Neural progenitor cell (in vitro differentiated cells): ENCODE results near the gene CDC42BPA. TPM values are rescaled to one million over a fixed set of nuclear protein-coding genes. Genes with fewer than 3 reads are reported as not detected.

ENCODE experiments used
- DNase-seq: peaks from one replicate; pipeline ENCODE4 v3.0.0-alpha.2; 2016; ENCODE audit warnings: low spot score
- H2AFZ ChIP-seq: fragments of 200-600 bp; sonication (generic); replicated peaks from 2 replicates; pipeline ENCODE4 v1.6.1; 2016; ENCODE audit warnings: antibody characterized with exemption
- H3F3A ChIP-seq: fragments of 200-600 bp; sonication (generic); 2 replicates; pipeline ENCODE4 v1.6.1; 2016; ENCODE audit warnings: antibody characterized with exemption, low read depth
- H3K27ac ChIP-seq: fragments of 200-600 bp; sonication (generic); 2 replicates; pipeline ENCODE4 v1.5.1; 2016; ENCODE audit warnings: mild to moderate bottlenecking
- H3K27me3 ChIP-seq: fragments of 200-600 bp; sonication (generic); 2 replicates; pipeline ENCODE4 v1.6.1; 2016; ENCODE audit warnings: mild to moderate bottlenecking, moderate library complexity
- H3K36me3 ChIP-seq: fragments of 200-600 bp; sonication (generic); 2 replicates; pipeline ENCODE4 v1.5.1; 2016
- H3K4me1 ChIP-seq: fragments of 200-600 bp; sonication (generic); 2 replicates; pipeline ENCODE4 v1.6.1; 2016; ENCODE audit warnings: mixed run types
- H3K4me2 ChIP-seq: fragments of 200-600 bp; sonication (generic); 2 replicates; pipeline ENCODE4 v1.6.1; 2016
- H3K4me3 ChIP-seq: fragments of 200-600 bp; sonication (generic); 2 replicates; pipeline ENCODE4 v1.5.1; 2016
- H3K79me2 ChIP-seq: fragments of 200-600 bp; sonication (generic); 2 replicates; pipeline ENCODE4 v1.6.1; 2016; ENCODE audit warnings: low read depth
- H3K9ac ChIP-seq: fragments of 200-600 bp; sonication (generic); 2 replicates; pipeline ENCODE4 v1.6.1; 2016
- H3K9me3 ChIP-seq: fragments of 200-600 bp; sonication (generic); 2 replicates; pipeline ENCODE4 v1.5.1; 2016; ENCODE audit warnings: low read depth
- H4K20me1 ChIP-seq: fragments of 200-600 bp; sonication (generic); 2 replicates; pipeline ENCODE4 v1.6.1; 2016; ENCODE audit warnings: low read depth
- H3K27ac Mint-ChIP-seq: 3 replicates; pipeline ENCODE4 v1.8.0; 2021; ENCODE audit warnings: mixed read lengths
- H3K27me3 Mint-ChIP-seq: 2 replicates; pipeline ENCODE4 v1.8.0; 2022; ENCODE audit warnings: low read depth, mild to moderate bottlenecking, inconsistent platforms, moderate library complexity, mixed read lengths; ENCODE audit not compliant: insufficient read depth
- H3K36me3 Mint-ChIP-seq: 3 replicates; pipeline ENCODE4 v1.8.0; 2021; ENCODE audit warnings: mixed read lengths
- H3K4me1 Mint-ChIP-seq: 3 replicates; pipeline ENCODE4 v1.8.0; 2021; ENCODE audit warnings: mixed read lengths
- H3K4me3 Mint-ChIP-seq: 3 replicates; pipeline ENCODE4 v1.8.0; 2021; ENCODE audit warnings: mild to moderate bottlenecking, moderate library complexity, mixed read lengths
- H3K9me3 Mint-ChIP-seq: 3 replicates; pipeline ENCODE4 v1.8.0; 2020; ENCODE audit warnings: mixed read lengths
- EZH2 ChIP-seq: fragments of 200-600 bp; sonication (generic); IDR thresholded peaks from 2 replicates; pipeline ENCODE4 v1.6.1; 2017; ENCODE audit warnings: antibody characterized with exemption, mild to moderate bottlenecking, moderate library complexity
- EZH2phosphoT487 ChIP-seq: fragments of 200-600 bp; sonication (generic); IDR thresholded peaks from 2 replicates; pipeline ENCODE4 v1.6.1; 2017; ENCODE audit warnings: antibody characterized with exemption
- total RNA-seq: library from RNA; depleted of rRNA; stranded (reverse); fragments of >200 nt; gene quantifications from 2 replicates; pipeline ENCODE4 v1.2.3, GENCODE V29; 2015; ENCODE audit warnings: low replicate concordance
- TF ChIP-seq, protein P1 (sequence below): fragments of 200-600 bp; sonication (generic); IDR thresholded peaks from 2 replicates; pipeline ENCODE4 v1.5.1; 2017; ENCODE audit warnings: antibody characterized with exemption, mild to moderate bottlenecking

CDC42BPA gene
- total RNA-seq, 1 donor from 2014 or later = 54.7 TPM

DNA sequence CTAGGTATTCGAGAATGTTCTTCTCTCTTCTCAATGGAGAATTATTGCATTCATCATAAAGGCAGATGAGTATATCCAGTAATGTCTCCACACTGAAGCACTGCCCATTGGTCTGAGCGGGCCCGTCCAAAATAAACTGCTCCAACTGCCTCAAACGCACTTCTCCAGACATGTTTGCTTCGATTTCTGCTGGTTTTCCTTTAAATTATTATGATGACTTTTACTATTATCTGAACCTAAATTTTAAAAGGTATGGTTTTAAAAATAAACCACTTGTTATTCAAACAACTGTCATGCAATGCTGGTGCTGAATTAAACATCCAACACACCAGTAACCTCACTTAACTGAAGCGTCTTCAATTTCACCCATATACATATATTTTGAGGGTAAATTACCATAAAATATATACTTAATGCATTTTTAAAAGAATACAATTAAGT, 1.3 kb downstream of the CDC42BPA start:
- peaks cover 30% of the 10 kb centered on the region for H3K4me1 Mint-ChIP-seq
- H3K9me3 Mint-ChIP-seq = peaks cover 3% of the 10 kb centered on the region
- H3K27ac ChIP-seq = no peak overlapping the region
- peaks cover 43% of the 10 kb centered on the region for H4K20me1 ChIP-seq
- H3K79me2 ChIP-seq = peaks cover 55% of the 10 kb centered on the region
- no peak overlapping the region for H3K27ac Mint-ChIP-seq
- peak overlapping the region; percentile 97 for H3K4me3 Mint-ChIP-seq
- peaks cover 2% of the 10 kb centered on the region for H3K27me3 Mint-ChIP-seq
- peak overlapping the region; percentile 90 for H3K4me2 ChIP-seq
- H3F3A ChIP-seq = peaks cover 34% of the 10 kb centered on the region
- no peak overlapping the region for H2AFZ ChIP-seq
- H3K4me1 ChIP-seq = peaks cover 39% of the 10 kb centered on the region
- no peaks in the 10 kb centered on the region for H3K36me3 ChIP-seq
- H3K9me3 ChIP-seq = no peaks in the 10 kb centered on the region
- peaks cover 2% of the 10 kb centered on the region for H3K36me3 Mint-ChIP-seq
- peak overlapping the region; percentile 12 for H3K9ac ChIP-seq
- H3K27me3 ChIP-seq = no peaks in the 10 kb centered on the region
- DNase-seq = peak; percentile 12
- TF ChIP-seq EZH2phosphoT487 (no peak), EZH2 (no peak)
- TF ChIP-seq, protein P1, sequence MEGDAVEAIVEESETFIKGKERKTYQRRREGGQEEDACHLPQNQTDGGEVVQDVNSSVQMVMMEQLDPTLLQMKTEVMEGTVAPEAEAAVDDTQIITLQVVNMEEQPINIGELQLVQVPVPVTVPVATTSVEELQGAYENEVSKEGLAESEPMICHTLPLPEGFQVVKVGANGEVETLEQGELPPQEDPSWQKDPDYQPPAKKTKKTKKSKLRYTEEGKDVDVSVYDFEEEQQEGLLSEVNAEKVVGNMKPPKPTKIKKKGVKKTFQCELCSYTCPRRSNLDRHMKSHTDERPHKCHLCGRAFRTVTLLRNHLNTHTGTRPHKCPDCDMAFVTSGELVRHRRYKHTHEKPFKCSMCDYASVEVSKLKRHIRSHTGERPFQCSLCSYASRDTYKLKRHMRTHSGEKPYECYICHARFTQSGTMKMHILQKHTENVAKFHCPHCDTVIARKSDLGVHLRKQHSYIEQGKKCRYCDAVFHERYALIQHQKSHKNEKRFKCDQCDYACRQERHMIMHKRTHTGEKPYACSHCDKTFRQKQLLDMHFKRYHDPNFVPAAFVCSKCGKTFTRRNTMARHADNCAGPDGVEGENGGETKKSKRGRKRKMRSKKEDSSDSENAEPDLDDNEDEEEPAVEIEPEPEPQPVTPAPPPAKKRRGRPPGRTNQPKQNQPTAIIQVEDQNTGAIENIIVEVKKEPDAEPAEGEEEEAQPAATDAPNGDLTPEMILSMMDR = no peak
- H3K4me3 ChIP-seq = peak overlapping the region; percentile 89

DNA sequence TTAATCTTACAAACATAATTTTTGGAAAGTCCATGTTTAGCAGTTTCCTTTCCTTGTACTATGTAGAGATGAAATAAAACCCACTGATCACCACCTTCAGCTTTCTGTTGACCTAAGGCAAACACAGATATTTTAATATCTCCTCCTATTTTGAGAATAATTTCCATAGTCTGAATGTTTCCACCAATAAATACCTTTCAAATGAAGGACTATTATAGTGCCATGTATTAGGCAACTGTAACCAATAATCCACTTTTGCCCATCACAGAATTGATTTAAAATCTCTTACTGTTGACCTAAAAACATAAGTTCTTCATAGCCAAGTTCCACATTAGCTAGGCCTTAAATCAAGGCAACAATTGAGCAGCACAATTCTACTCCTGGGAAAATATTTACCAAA, 1.8 kb downstream of the CDC42BPA start:
- peak overlapping the region; percentile 12 for H3K9ac ChIP-seq
- TF ChIP-seq EZH2phosphoT487 (no peak), EZH2 (no peak)
- TF ChIP-seq, protein P1 = no peak
- H2AFZ ChIP-seq = no peak overlapping the region
- DNase-seq = no peak
- peaks cover 5% of the 10 kb centered on the region for H3K36me3 Mint-ChIP-seq
- no peak overlapping the region for H3K27ac Mint-ChIP-seq
- H3K79me2 ChIP-seq = peaks cover 61% of the 10 kb centered on the region
- peak overlapping the region; percentile 97 for H3K4me3 Mint-ChIP-seq
- H4K20me1 ChIP-seq = peaks cover 43% of the 10 kb centered on the region
- peaks cover 2% of the 10 kb centered on the region for H3K27me3 Mint-ChIP-seq
- peak overlapping the region; percentile 89 for H3K4me3 ChIP-seq
- peaks cover 30% of the 10 kb centered on the region for H3K4me1 Mint-ChIP-seq
- H3K9me3 Mint-ChIP-seq = peaks cover 3% of the 10 kb centered on the region
- H3F3A ChIP-seq = peaks cover 34% of the 10 kb centered on the region
- H3K9me3 ChIP-seq = no peaks in the 10 kb centered on the region
- H3K4me2 ChIP-seq = peak overlapping the region; percentile 90
- H3K27me3 ChIP-seq = no peaks in the 10 kb centered on the region
- no peak overlapping the region for H3K27ac ChIP-seq
- H3K36me3 ChIP-seq = no peaks in the 10 kb centered on the region
- peaks cover 39% of the 10 kb centered on the region for H3K4me1 ChIP-seq

DNA sequence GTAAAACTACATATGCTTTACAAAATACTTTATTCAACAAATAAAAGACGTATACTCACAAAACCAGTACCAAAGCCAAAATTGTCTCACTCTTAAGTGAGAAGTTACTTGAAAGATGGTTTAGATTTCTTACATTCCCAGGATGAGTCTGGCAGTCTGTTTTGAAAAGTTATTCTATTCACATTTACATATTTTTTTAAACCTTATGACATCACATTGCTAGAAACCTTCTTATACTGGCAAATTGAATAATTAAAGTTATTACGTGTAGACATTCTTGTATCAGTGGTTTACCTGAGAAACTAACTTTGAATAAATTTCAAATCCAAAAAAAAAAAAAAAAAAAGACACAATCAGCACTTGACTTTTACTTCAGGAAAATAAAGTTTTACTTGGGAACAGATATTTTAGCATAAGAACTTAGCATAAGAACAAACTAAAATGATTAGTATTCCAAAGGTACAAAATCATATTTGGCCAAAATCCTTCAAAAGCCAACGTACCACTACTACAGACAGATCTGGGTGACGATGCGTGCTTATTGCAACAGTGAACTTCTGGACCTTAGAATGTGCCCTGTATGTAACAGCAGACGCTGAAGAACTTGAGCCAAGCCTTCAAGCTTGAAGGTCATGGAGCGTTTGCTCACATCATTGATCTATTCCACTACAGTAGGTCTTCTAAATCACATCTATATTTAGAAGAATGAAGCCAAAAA, 2.5 kb downstream of the CDC42BPA start:
- H3K36me3 ChIP-seq = no peaks in the 10 kb centered on the region
- Mint-ChIP-seq H3K27me3 (peaks cover 2% of the 10 kb centered on the region), H3K4me3 (peak overlapping the region; percentile 97), H3K27ac (no peak overlapping the region), H3K9me3 (peaks cover 3% of the 10 kb centered on the region), H3K4me1 (peaks cover 27% of the 10 kb centered on the region), H3K36me3 (peaks cover 7% of the 10 kb centered on the region)
- TF ChIP-seq, protein P1 = no peak
- TF ChIP-seq EZH2 (no peak), EZH2phosphoT487 (no peak)
- H3F3A ChIP-seq = peaks cover 33% of the 10 kb centered on the region
- no peak overlapping the region for H3K27ac ChIP-seq
- no peak overlapping the region for H3K9ac ChIP-seq
- peak overlapping the region; percentile 89 for H3K4me3 ChIP-seq
- no peaks in the 10 kb centered on the region for H3K9me3 ChIP-seq
- peaks cover 43% of the 10 kb centered on the region for H4K20me1 ChIP-seq
- H3K27me3 ChIP-seq = no peaks in the 10 kb centered on the region
- DNase-seq = peak; percentile 16
- H2AFZ ChIP-seq = no peak overlapping the region
- peaks cover 67% of the 10 kb centered on the region for H3K79me2 ChIP-seq
- peak overlapping the region; percentile 90 for H3K4me2 ChIP-seq
- H3K4me1 ChIP-seq = peaks cover 34% of the 10 kb centered on the region
